Mucosa of descending colon (tissue), 3 donors: ENCODE results near the gene PAPSS1. TPM values are rescaled to one million over a fixed set of nuclear protein-coding genes. Genes with fewer than 3 reads are reported as not detected.
"Not testable (repeated sequence)": the region's sequence is repeated elsewhere in the genome, so short reads cannot be mapped to it uniquely, and the experiment has no call there.

Source experiments
- ATAC-seq: fragments of 200-7000 bp; cut with Tn5 transposase; one replicate; pipeline ENCODE4 v1.9.1; 2020; ENCODE audit warnings: mild to moderate bottlenecking, moderate library complexity
- DNase-seq, 3 donors: peaks; one replicate each; pipeline ENCODE4 v3.0.0-alpha.2; 2020
- H3K36me3 ChIP-seq: fragments of 200-600 bp; one replicate; pipeline ENCODE4 v1.8.0; 2021; ENCODE audit warnings: low read depth, mild to moderate bottlenecking
- H3K4me1 ChIP-seq: fragments of 200-600 bp; one replicate; pipeline ENCODE4 v1.8.0; 2021; ENCODE audit warnings: low read depth, mild to moderate bottlenecking
- H3K4me3 ChIP-seq: fragments of 200-600 bp; one replicate; pipeline ENCODE4 v1.8.0; 2021; ENCODE audit warnings: mild to moderate bottlenecking
- H3K9me3 ChIP-seq: fragments of 200-600 bp; one replicate; pipeline ENCODE4 v1.8.0; 2021; ENCODE audit warnings: mild to moderate bottlenecking
- CTCF ChIP-seq: fragments of 200-600 bp; IDR thresholded peaks from one replicate; pipeline ENCODE4 v1.8.0; 2022; ENCODE audit warnings: antibody characterized with exemption, mild to moderate bottlenecking
- intact Hi-C, 2 donors: fragments of 100-400 bp; cut with DNase I in 1 of 2; cut with micrococcal nuclease in 1 of 2; formaldehyde crosslinking; loops; one replicate each; pipeline versions ENCODE4 v1.11.0 to v1.11.1; 2022; cut with DNase I, micrococcal nuclease
- total RNA-seq, 3 donors: library from RNA; stranded (reverse); fragmentation: NEBNext Ultra II Directional in 2 of 3; extraction: Animal tissue kit (Norgen Biotek cat#: 25700) in 2 of 3; gene quantifications; one replicate each; pipeline versions ENCODE4 v1.2.1 to v1.2.4, GENCODE V29; 2021 to 2023
- donor health status: DM: no; HTN: no; CAD: no; lungs with moderate emphysema.
- donor health status: DM: no; HTN: no; CAD: no.
- donor health status: DM: no; HTN: yes; CAD: no.

The PAPSS1 gene
- total RNA-seq, 3 donors from 2014 or later, result 20.3 to 26.8 (median 20.7) TPM

- Histone ChIP-seq H3K36me3 (no peaks in the 10 kb centered on the region), H3K4me1 (no peaks in the 10 kb centered on the region), H3K9me3 (no peaks in the 10 kb centered on the region), H3K4me3 (no peak overlapping the region)
- DNase-seq (no peak), ATAC-seq (no peak)
- intact Hi-C loops, result no loop called here
- no peak for TF ChIP-seq CTCF
These were observed 65.3 kb downstream of the PAPSS1 start for GRCh38 chr4:107654694-107655093.

- H3K9me3 ChIP-seq, intact Hi-C loops, H3K4me3 ChIP-seq, ATAC-seq, H3K4me1 ChIP-seq, DNase-seq, H3K36me3 ChIP-seq: not testable (repeated sequence)
These were observed 68.6 kb downstream of the PAPSS1 start for GRCh38 chr4:107651408-107651807.

GRCh38 chr4:107650251-107650650 is 69.8 kb downstream of the PAPSS1 start:
- Histone ChIP-seq H3K4me3 (no peak overlapping the region), H3K36me3 (no peaks in the 10 kb centered on the region), H3K4me1 (no peaks in the 10 kb centered on the region), H3K9me3 (no peaks in the 10 kb centered on the region)
- TF ChIP-seq CTCF, result no peak
- no peak for DNase-seq
- no peak for ATAC-seq
- intact Hi-C loops, result no loop called here

GRCh38 chr4:107648178-107648991 is 71.6 kb downstream of the PAPSS1 start:
- Histone ChIP-seq H3K36me3 (no peaks in the 10 kb centered on the region), H3K4me3 (no peak overlapping the region), H3K9me3 (no peaks in the 10 kb centered on the region), H3K4me1 (no peaks in the 10 kb centered on the region)
- intact Hi-C loops, result no loop called here
- DNase-seq (no peak), ATAC-seq (no peak)
- TF ChIP-seq CTCF, result no peak

- H3K36me3 ChIP-seq, result no peaks in the 10 kb centered on the region
- no peak for TF ChIP-seq CTCF
- H3K4me1 ChIP-seq, result no peaks in the 10 kb centered on the region
- no peaks in the 10 kb centered on the region for H3K9me3 ChIP-seq
- H3K4me3 ChIP-seq, result no peak overlapping the region
- DNase-seq (no peak), ATAC-seq (no peak)
- intact Hi-C loops, result no loop called here
These were observed 72.4 kb downstream of the PAPSS1 start for GRCh38 chr4:107647591-107647990.

GRCh38 chr4:107645604-107646003 is 74.4 kb downstream of the PAPSS1 start:
- intact Hi-C loops, result no loop called here
- no peak for TF ChIP-seq CTCF
- no peak for ATAC-seq
- no peak for DNase-seq
- H3K9me3 ChIP-seq, result no peaks in the 10 kb centered on the region
- H3K4me3 ChIP-seq, result no peak overlapping the region
- no peaks in the 10 kb centered on the region for H3K36me3 ChIP-seq
- H3K4me1 ChIP-seq, result no peaks in the 10 kb centered on the region
